ENCODE measurements around the gene RAD51B.
A peak's percentile ranks its signal among the peaks of the same experiment; 100 is the strongest.
"Not testable (repeated sequence)": the region's sequence is repeated elsewhere in the genome, so short reads cannot be mapped to it uniquely, and the experiment has no call there.

The RAD51B gene

GRCh38 chr14:67819563-67820421 lies at the start of gene RAD51B:
Gene RAD51B (plus strand): TSS chr14:67819779.
- DNase-seq: peak; percentile 86

GRCh38 chr14:67773844-67774377 lies 45.7 kb upstream of the RAD51B start:
- no peak for DNase-seq

GRCh38 chr14:67776653-67777322 lies 42.8 kb upstream of the RAD51B start:
- DNase-seq: no peak

- DNase-seq: no peak
Observed at GRCh38 chr14:67778792-67779191, 40.8 kb upstream of the RAD51B start.

- DNase-seq: no peak
Observed at GRCh38 chr14:67782090-67782489, 37.5 kb upstream of the RAD51B start.

GRCh38 chr14:67784244-67784823 lies 35.2 kb upstream of the RAD51B start:
- DNase-seq: no peak

GRCh38 chr14:67785270-67786109 lies 34.1 kb upstream of the RAD51B start:
- DNase-seq: no peak

- no peak for DNase-seq
Observed at GRCh38 chr14:67787673-67788072, 31.9 kb upstream of the RAD51B start.

- DNase-seq: no peak
Observed at GRCh38 chr14:67798731-67799130, 20.8 kb upstream of the RAD51B start.

- no peak for DNase-seq
Observed at GRCh38 chr14:67800743-67801142, 18.8 kb upstream of the RAD51B start.

GRCh38 chr14:67806246-67806645 lies 13.3 kb upstream of the RAD51B start:
- DNase-seq: no peak

GRCh38 chr14:67814821-67815220 lies 4.8 kb upstream of the RAD51B start:
- DNase-seq: no peak

- DNase-seq: peak; percentile 49
Observed at GRCh38 chr14:67815573-67816225, 3.9 kb upstream of the RAD51B start.

GRCh38 chr14:67816326-67817002 lies 3.1 kb upstream of the RAD51B start, which contains the start of gene ZFYVE26:
Gene ZFYVE26 (minus strand): TSS chr14:67816590. CDS start chr14:67815963, 627 bp downstream.
- peak; percentile 96 for DNase-seq

GRCh38 chr14:67817750-67818438 lies 1.7 kb upstream of the RAD51B start:
- DNase-seq: no peak

- not testable (repeated sequence) for DNase-seq
Observed at GRCh38 chr14:67818476-67818875, 1.1 kb upstream of the RAD51B start.

- peak; percentile 66 for DNase-seq
Observed at GRCh38 chr14:67820428-67820971, 921 bp downstream of the RAD51B start.

GRCh38 chr14:67821121-67821520 lies 1.5 kb downstream of the RAD51B start:
- no peak for DNase-seq

GRCh38 chr14:67831113-67831512 lies 11.5 kb downstream of the RAD51B start:
- no peak for DNase-seq

GRCh38 chr14:67833403-67833802 lies 13.8 kb downstream of the RAD51B start:
- no peak for DNase-seq
